NT2/D1 (cell line): ENCODE measurements around the gene RCN1.

Experiments used
- SUZ12 ChIP-seq: IDR thresholded peaks from 2 replicates; pipeline ENCODE4 v1.6.1; 2011; ENCODE audit not compliant: insufficient read length, insufficient read depth; ENCODE audit errors: extremely low read depth
- YY1 ChIP-seq: IDR thresholded peaks from 2 replicates; pipeline ENCODE4 v1.6.1; 2011; ENCODE audit not compliant: insufficient read length, insufficient read depth
- ZNF274 ChIP-seq: IDR thresholded peaks from 2 replicates; pipeline ENCODE4 v1.6.1; 2011; ENCODE audit warnings: mild to moderate bottlenecking, low read depth, low read length

DNA sequence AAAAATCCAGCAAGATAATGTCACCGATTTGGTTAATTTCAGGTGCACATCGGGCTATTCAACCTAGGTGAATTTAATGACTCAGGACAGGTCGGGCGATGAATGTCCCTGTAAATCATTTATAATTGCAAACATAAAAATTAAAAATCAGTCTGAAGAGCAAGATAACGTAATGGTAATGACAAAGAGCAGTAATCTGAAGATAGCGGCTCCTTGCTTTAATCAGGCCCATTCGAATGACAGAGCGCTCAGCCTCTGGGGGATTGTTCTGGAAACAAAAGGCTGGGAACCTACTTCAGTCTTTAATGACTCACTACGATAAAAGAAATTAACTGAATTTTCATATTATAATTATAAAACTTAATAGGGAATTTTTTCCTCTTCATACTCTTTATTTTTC is 61.3 kb downstream of the RCN1 start:
- TF ChIP-seq YY1 (no peak), ZNF274 (no peak), SUZ12 (no peak)
